SK-N-SH (cell line): Measurements from ENCODE around the gene MRPS5. TPM values are rescaled to one million over a fixed set of nuclear protein-coding genes. Genes with fewer than 3 reads are reported as not detected.
"Not testable (repeated sequence)": the region's sequence is repeated elsewhere in the genome, so short reads cannot be mapped to it uniquely, and the experiment has no call there.

Experiments
- CTCF ChIA-PET: fragments of 300-600, 350-600 bp; formaldehyde crosslinking; extraction: SDS; loops from one replicate; lab custom pipeline; 2021; lab: Yijun Ruan, JAX
- POLR2A ChIA-PET: fragments of 350-600 bp; sonication (Branson Sonifier 250); formaldehyde crosslinking; extraction: SDS; loops from one replicate; lab custom pipeline; 2020; ENCODE audit warnings: antibody characterized with exemption, inconsistent platforms; lab: Yijun Ruan, JAX
- DNase-seq: peaks from one replicate; pipeline ENCODE4 v3.0.0; 2012
- H2AFZ ChIP-seq: fragments of 200-600 bp; sonication (generic); 2 replicates; pipeline ENCODE4 v1.8.1; 2016; ENCODE audit warnings: antibody characterized with exemption, mild to moderate bottlenecking, low read depth
- H3F3A ChIP-seq: fragments of 200-600 bp; sonication (generic); replicated peaks from 2 replicates; pipeline ENCODE3; 2016; ENCODE audit warnings: antibody characterized with exemption, mild to moderate bottlenecking; ENCODE audit not compliant: insufficient read depth
- H3K27ac ChIP-seq, 2 experiments: fragments of 200-500 bp in 1 of 2; fragments of 200-600 bp in 1 of 2; sonication (Bioruptor generic) in 1 of 2; sonication (generic), shearing (Covaris generic) in 1 of 2; 2 replicates each; pipeline versions ENCODE4 v1.5.1 to v1.6.1; 2014 to 2016; ENCODE audit warnings: low read depth in 2 of 2, inconsistent platforms in 1 of 2, low read length in 1 of 2, mild to moderate bottlenecking in 1 of 2, mixed read lengths in 1 of 2
- H3K27me3 ChIP-seq: fragments of 200-600 bp; sonication (generic), shearing (Covaris generic); 2 replicates; pipeline ENCODE4 v1.6.1; 2016; ENCODE audit warnings: mixed run types; ENCODE audit not compliant: insufficient read depth
- H3K36me3 ChIP-seq, 2 experiments: fragments of 200-500 bp in 1 of 2; fragments of 200-600 bp in 1 of 2; sonication (Bioruptor generic) in 1 of 2; sonication (generic) in 1 of 2; replicated peaks in 1 of 2; 2 replicates each; pipeline versions ENCODE3 to v1.5.1; 2014 to 2016; ENCODE audit warnings: low read length in 1 of 2, mild to moderate bottlenecking in 1 of 2; ENCODE audit not compliant: insufficient read depth in 2 of 2, control insufficient read depth in 1 of 2
- H3K4me1 ChIP-seq, 2 experiments: fragments of 200-500 bp in 1 of 2; fragments of 200-600 bp in 1 of 2; sonication (Bioruptor generic) in 1 of 2; sonication (generic), shearing (Covaris generic) in 1 of 2; 2 replicates each; pipeline versions ENCODE4 v1.5.1 to v1.6.1; 2014 to 2016; ENCODE audit warnings: low read depth in 1 of 2, low read length in 1 of 2, mixed run types in 1 of 2; ENCODE audit not compliant: insufficient read depth in 2 of 2, control insufficient read depth in 1 of 2
- H3K4me2 ChIP-seq: fragments of 200-600 bp; sonication (generic), shearing (Covaris generic); 2 replicates; pipeline ENCODE4 v1.6.1; 2017; ENCODE audit warnings: mixed run types
- H3K4me3 ChIP-seq, 2 experiments: fragments of 200-500 bp in 1 of 2; fragments of 200-600 bp in 1 of 2; sonication (Bioruptor generic) in 1 of 2; sonication (generic), shearing (Covaris generic) in 1 of 2; 2 replicates each; pipeline versions ENCODE4 v1.5.1 to v1.8.1; 2014 to 2016; ENCODE audit warnings: low read depth in 2 of 2, inconsistent platforms in 1 of 2, low read length in 1 of 2, mild to moderate bottlenecking in 1 of 2, mixed read lengths in 1 of 2, moderate library complexity in 1 of 2
- H3K79me2 ChIP-seq: fragments of 200-600 bp; sonication (generic); 2 replicates; pipeline ENCODE4 v1.8.1; 2017; ENCODE audit warnings: mild to moderate bottlenecking; ENCODE audit not compliant: insufficient read depth
- H3K9ac ChIP-seq: fragments of 200-600 bp; sonication (generic); 2 replicates; pipeline ENCODE4 v1.6.1; 2017; ENCODE audit warnings: mixed run types
- H3K9me2 ChIP-seq: fragments of 200-600 bp; sonication (generic); 2 replicates; pipeline ENCODE4 v1.6.1; 2017; ENCODE audit warnings: mixed run types
- H3K9me3 ChIP-seq: fragments of 200-600 bp; sonication (generic); 2 replicates; pipeline ENCODE4 v1.6.1; 2017; ENCODE audit warnings: mixed run types, mild to moderate bottlenecking, moderate library complexity
- H4K20me1 ChIP-seq: fragments of 200-600 bp; sonication (generic); 2 replicates; pipeline ENCODE4 v1.6.1; 2017; ENCODE audit warnings: mild to moderate bottlenecking, mixed run types; ENCODE audit not compliant: insufficient read depth
- ELF1 ChIP-seq: IDR thresholded peaks from 2 replicates; pipeline ENCODE4 v1.4.0; 2012
- EP300 ChIP-seq, 2 experiments: IDR thresholded peaks; 2 replicates each; pipeline versions ENCODE4 v1.4.0 to v1.6.1; 2012; ENCODE audit warnings: borderline replicate concordance in 1 of 2, low read depth in 1 of 2, low read length in 1 of 2
- FOSL2 ChIP-seq: IDR thresholded peaks from 2 replicates; pipeline ENCODE4 v1.4.0; 2012; ENCODE audit warnings: low read depth, mild to moderate bottlenecking, moderate library complexity, borderline replicate concordance
- GABPA ChIP-seq: IDR thresholded peaks from 2 replicates; pipeline ENCODE4 v1.4.0; 2012; ENCODE audit warnings: low read depth, mild to moderate bottlenecking
- IRF3 ChIP-seq: fragments of 150-350 bp; IDR thresholded peaks from 2 replicates; pipeline ENCODE4 v1.6.1; 2016; ENCODE audit warnings: mild to moderate bottlenecking, low read depth, low read length
- RAD21 ChIP-seq: IDR thresholded peaks from 2 replicates; pipeline ENCODE4 v1.6.1; 2012; ENCODE audit warnings: mild to moderate bottlenecking, low read length
- TCF12 ChIP-seq: IDR thresholded peaks from 2 replicates; pipeline ENCODE4 v1.4.0; 2012
- ZBTB33 ChIP-seq: IDR thresholded peaks from 2 replicates; pipeline ENCODE4 v1.4.0; 2012; ENCODE audit warnings: low read depth, borderline replicate concordance
- WGBS: methylation state at CpG from one replicate; pipeline ENCODE4 v1.1.6; 2017; ENCODE audit warnings: low lambda C conversion rate; 5-methylcytosine and 5-hydroxymethylcytosine counted together
- polyA plus RNA-seq, 3 experiments: library from polyadenylated mRNA; depleted of rRNA; stranded (reverse); fragments of >200 nt; gene quantifications; 2 replicates each; pipeline ENCODE4 v1.2.3, GENCODE V29; 2012

MRPS5 gene
- polyA plus RNA-seq, 1 of the 3 experiments (the other 2 are of a cell fraction) = 32.8 TPM

- TF ChIP-seq ZBTB33 = no peak
- TF ChIP-seq, all 33 proteins: peak for 0
Observed at GRCh38 chr2:95099910-95100309, 21.7 kb downstream of the MRPS5 start (continued).

GRCh38 chr2:95098273-95098672 lies 23.3 kb downstream of the MRPS5 start:
- H3K9me2 ChIP-seq, DNase-seq, H3K4me1 ChIP-seq, H3K4me2 ChIP-seq, H3F3A ChIP-seq, H3K27ac ChIP-seq, H4K20me1 ChIP-seq, H3K27me3 ChIP-seq, H3K9ac ChIP-seq, POLR2A ChIA-PET, H3K4me3 ChIP-seq, H2AFZ ChIP-seq, H3K9me3 ChIP-seq: not testable (repeated sequence)
- peaks cover 29% of the 10 kb centered on the region; the same call in 1 of the 2 replicates for H3K79me2 ChIP-seq
- CTCF ChIA-PET = interaction anchor here (0.9 kb wide), 1 partner anchor 22 kb away, joined by 3 read pairs; no protein-coding TSS in a partner anchor
- H3K36me3 ChIP-seq = peaks cover 24 to 53% of the 10 kb centered on the region in 2 experiments
- WGBS = over 99% methylated on average over 5 of the region's 5 CpGs

GRCh38 chr2:95091885-95092555 lies 29.6 kb downstream of the MRPS5 start:
- no peak overlapping the region for H2AFZ ChIP-seq
- H4K20me1 ChIP-seq = no peaks in the 10 kb centered on the region
- peaks cover 22% of the 10 kb centered on the region; the same call in 1 of the 2 replicates for H3K79me2 ChIP-seq
- no peaks in the 10 kb centered on the region for H3K27me3 ChIP-seq
- POLR2A ChIA-PET = no interaction called here
- WGBS = 98% methylated on average over 6 of the region's 6 CpGs
- no peaks in the 10 kb centered on the region for H3K4me1 ChIP-seq
- H3K4me3 ChIP-seq = no peak overlapping the region
- no peak for DNase-seq
- no peak overlapping the region for H3K27ac ChIP-seq
- no peaks in the 10 kb centered on the region for H3F3A ChIP-seq
- H3K4me2 ChIP-seq = no peak overlapping the region
- H3K9me2 ChIP-seq = no peaks in the 10 kb centered on the region
- H3K9ac ChIP-seq = no peak overlapping the region
- no peak for TF ChIP-seq TCF12
- TF ChIP-seq EP300 (IDR thresholded peaks at IDR 0.05; ENCODE audit: borderline replicate concordance in 1 of 2, low read depth in 1 of 2, low read length in 1 of 2) = no peak
- no peak for TF ChIP-seq RAD21
- TF ChIP-seq FOSL2 = no peak
- TF ChIP-seq GABPA = no peak
- TF ChIP-seq IRF3 = no peak
- TF ChIP-seq ELF1 = no peak
- CTCF ChIA-PET = interaction anchor here (1.6 to 4.6 kb wide), 2 partner anchors 13 to 15 kb away, joined by 5 to 20 read pairs; no protein-coding TSS in a partner anchor
- peaks cover 16 to 38% of the 10 kb centered on the region in 2 experiments for H3K36me3 ChIP-seq
- no peaks in the 10 kb centered on the region for H3K9me3 ChIP-seq
